Fibroblast of the aortic adventitia (primary cell): ENCODE results near the gene UBL7. TPM values are rescaled to one million over a fixed set of nuclear protein-coding genes. Genes with fewer than 3 reads are reported as not detected.
A peak's percentile ranks its signal among the peaks of the same experiment; 100 is the strongest.
"Not testable (repeated sequence)": the region's sequence is repeated elsewhere in the genome, so short reads cannot be mapped to it uniquely, and the experiment has no call there.

ENCODE experiments used
- DNase-seq: peaks from one replicate; pipeline ENCODE4 v3.0.0-alpha.2; 2010; ENCODE audit warnings: low read depth
- H3K4me3 ChIP-seq: 2 replicates; pipeline ENCODE4 v1.5.1; 2011; ENCODE audit warnings: low read depth, mild to moderate bottlenecking, control low read depth, low read length, moderate library complexity
- total RNA-seq: library from RNA; depleted of rRNA; stranded (reverse); fragments of >200 nt; gene quantifications from 2 replicates; pipeline ENCODE4 v1.2.3, GENCODE V29; 2012; ENCODE audit warnings: low replicate concordance
- TF ChIP-seq, protein P1 (sequence below): IDR thresholded peaks from 2 replicates; pipeline ENCODE4 v1.5.1; 2011; ENCODE audit warnings: mild to moderate bottlenecking, low read length, control low read depth, inconsistent platforms; ENCODE audit not compliant: insufficient read depth

UBL7 gene
- total RNA-seq, 1 donor: 50.3 TPM

DNA sequence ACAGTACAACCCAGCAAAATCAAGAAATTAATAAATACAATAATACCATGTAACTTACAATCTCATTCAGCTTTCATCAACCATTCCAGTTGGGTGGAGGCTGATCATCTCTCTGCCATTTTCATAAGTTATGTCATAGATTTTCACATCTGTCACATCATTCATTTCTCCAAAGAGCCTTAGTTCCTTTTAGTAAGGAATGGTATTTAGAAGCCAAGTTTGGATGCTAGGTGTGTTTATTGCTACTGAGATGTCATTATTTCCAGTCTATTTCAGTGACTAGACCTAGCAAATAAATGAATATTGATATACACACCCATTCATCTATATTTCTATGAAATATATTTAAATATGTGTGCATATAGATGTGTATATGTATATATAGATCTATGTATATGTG, 2.7 kb upstream of the UBL7 start:
- no peak overlapping the region for H3K4me3 ChIP-seq
- TF ChIP-seq, protein P1, sequence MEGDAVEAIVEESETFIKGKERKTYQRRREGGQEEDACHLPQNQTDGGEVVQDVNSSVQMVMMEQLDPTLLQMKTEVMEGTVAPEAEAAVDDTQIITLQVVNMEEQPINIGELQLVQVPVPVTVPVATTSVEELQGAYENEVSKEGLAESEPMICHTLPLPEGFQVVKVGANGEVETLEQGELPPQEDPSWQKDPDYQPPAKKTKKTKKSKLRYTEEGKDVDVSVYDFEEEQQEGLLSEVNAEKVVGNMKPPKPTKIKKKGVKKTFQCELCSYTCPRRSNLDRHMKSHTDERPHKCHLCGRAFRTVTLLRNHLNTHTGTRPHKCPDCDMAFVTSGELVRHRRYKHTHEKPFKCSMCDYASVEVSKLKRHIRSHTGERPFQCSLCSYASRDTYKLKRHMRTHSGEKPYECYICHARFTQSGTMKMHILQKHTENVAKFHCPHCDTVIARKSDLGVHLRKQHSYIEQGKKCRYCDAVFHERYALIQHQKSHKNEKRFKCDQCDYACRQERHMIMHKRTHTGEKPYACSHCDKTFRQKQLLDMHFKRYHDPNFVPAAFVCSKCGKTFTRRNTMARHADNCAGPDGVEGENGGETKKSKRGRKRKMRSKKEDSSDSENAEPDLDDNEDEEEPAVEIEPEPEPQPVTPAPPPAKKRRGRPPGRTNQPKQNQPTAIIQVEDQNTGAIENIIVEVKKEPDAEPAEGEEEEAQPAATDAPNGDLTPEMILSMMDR: no peak
- DNase-seq: no peak

DNA sequence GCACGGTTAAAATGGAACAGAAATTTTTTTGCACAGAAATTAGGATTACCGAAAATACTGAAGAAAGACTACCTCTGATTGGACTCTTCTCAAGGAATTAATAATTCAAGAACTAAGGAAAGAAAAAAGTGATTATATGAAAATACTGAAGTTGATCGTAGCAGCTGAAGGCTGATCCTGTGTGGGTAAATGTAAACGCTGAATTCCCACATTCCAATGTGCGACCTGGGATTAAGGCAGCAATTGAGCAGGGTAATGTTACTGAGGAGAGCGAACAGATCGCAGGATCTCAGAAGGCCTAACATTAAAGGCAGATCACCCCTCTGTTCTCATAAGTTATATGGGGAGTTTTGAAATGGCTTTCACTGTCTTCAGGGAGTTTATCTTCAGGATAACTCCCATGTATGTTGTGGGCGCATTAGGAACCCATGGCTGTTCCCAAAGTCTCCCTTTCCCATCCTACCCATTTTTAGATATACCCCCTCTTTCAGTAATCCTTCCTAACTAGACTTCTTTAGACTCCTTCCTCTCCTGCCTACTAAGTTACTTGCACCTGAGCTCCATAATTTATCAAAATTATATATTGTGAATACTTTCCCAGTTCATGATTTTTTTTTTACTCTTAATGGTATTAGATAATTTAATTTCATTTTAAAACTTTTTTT, 1.0 kb upstream of the UBL7 start:
- TF ChIP-seq, protein P1: no peak
- DNase-seq: peak; percentile 6
- peak overlapping the region; percentile 93 for H3K4me3 ChIP-seq

DNA sequence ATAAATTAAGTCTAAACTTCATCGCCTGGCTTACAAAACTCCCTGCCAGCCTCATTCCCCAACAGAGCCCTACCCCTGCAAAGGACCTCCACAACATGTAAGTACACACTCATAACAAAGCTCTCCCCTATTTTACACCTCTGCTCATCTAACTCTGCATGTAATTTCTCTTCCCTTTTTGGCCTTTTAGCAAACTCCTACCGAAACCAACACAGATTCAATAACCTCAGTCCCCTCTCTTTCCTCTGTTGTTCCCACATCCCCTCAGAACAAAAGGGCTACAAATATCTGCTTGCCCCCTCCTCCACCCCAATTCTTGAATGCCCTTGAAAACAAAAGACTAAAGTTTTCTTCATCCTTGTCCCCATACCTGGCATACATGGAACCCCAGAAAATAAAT, 662 bp downstream of the UBL7 start:
- no peak for DNase-seq
- TF ChIP-seq, protein P1: no peak
- H3K4me3 ChIP-seq: peak overlapping the region; percentile 93

DNA sequence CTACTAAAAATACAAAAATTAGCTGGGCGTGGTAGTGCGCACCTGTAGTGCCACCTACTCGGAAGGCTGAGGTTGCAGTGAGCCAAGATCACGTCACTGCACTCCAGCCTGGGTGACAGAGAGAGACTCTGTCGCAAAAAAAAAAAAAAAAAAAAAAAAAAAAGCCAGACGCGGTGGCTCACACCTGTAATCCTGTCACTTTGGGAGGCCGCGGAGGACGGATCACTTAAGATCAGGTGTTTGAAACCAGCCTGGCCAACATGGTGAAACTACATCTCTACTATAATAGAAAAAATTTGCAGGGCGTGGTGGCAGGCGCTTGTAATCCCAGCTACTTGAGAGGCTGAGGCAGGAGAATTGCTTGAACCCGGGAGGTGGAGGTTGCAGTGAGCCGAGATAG, 1.2 kb downstream of the UBL7 start:
- DNase-seq: not testable (repeated sequence)
- peak overlapping the region; percentile 93 for H3K4me3 ChIP-seq

DNA sequence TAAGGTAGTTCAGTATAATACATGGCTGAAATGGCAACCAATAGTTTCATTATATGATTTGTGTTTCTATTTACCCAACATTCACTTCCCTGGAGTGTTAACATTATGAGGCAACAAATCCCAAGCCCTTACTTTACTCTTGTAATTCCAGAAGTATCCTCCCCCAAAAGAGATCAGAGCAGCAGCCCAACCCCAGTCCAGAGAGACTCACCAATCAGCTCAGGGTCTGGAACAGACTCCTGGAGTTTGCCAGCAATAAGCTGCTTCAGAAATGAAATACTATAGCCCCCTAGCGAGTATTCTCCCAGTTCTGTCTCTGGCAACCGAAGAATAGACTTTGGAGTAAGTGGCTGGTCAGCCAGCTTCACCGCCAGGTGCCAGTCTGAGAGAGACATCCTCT, 2.5 kb downstream of the UBL7 start:
- DNase-seq: no peak
- no peak overlapping the region for H3K4me3 ChIP-seq
- TF ChIP-seq, protein P1: no peak

DNA sequence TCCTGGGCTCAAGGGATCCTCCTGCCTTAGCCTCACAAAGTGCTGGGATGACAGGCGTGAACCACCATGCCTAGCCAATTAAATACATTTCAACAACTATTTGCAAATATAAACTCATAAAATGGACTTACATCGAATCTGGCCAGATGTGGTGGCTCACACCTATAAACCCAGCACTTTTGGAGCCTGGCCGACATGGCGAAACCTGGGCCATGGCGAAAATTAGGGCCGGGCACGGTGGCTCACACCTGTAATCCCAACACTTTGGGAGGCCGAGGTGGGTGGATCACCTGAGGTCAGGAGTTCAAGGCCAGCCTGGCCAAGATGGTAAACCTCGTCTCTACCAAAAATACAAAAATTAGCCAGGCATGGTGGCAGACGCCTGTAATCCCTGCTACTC, 3.9 kb downstream of the UBL7 start:
- DNase-seq, H3K4me3 ChIP-seq: not testable (repeated sequence)

DNA sequence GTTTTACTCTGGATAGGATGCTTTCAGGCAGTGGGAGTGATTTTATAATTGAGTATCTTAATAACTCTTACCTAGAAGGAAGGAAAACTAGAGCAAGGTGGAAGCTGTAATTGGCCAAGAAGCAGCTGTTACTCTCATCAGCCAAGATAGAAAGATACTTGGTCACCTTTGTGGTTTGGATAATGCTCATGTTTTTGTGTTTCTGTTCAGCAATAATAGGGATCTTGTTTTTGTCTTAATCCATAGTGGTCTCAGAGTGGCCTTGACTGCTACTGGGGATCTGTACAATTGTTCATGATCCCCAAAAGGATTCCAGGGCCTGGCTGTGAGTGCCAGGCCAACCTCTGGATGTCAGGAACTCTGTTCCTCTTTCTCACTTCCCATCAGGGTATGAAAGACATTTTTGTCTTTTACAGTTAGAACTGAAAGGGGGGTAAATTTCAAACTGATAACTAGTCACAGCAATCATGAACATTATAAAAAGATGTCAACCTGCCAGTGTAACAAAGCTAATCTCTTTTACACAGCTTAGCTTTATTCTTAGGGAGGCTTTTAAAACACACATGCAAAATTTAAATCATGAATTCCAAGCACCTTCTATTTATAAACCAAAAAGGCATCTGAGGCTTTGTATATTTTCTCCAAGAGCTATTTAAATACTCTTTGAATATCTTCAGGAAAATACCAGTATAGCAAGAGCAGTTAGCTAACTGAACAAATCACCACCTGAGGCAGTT, 6.0 kb downstream of the UBL7 start:
- no peak for DNase-seq
- TF ChIP-seq, protein P1: no peak
- no peak overlapping the region for H3K4me3 ChIP-seq
